BLaER1 treated with 17β-estradiol and CSF1 and Interleukin-3, amounts not matched to agents 10 nM and 100 nM (cell line): ENCODE measurements around the gene RTN4.

Experiments used
- H3K27ac ChIP-seq, 11 experiments: shearing (Covaris generic); formaldehyde crosslinking; 2 replicates each; pipeline ENCODE4 v1.8.1; 2022
- H3K27me3 ChIP-seq, 11 experiments: shearing (Covaris generic); formaldehyde crosslinking; 2 replicates each; pipeline ENCODE4 v1.8.1; 2022
- H3K36me3 ChIP-seq, 11 experiments: shearing (Covaris generic); formaldehyde crosslinking; 2 replicates each; pipeline ENCODE4 v1.8.1; 2022
- H3K4me1 ChIP-seq, 10 experiments: shearing (Covaris generic); formaldehyde crosslinking; 2 replicates each; pipeline ENCODE4 v1.8.1; 2022
- H3K4me2 ChIP-seq, 11 experiments: shearing (Covaris generic); formaldehyde crosslinking; 2 replicates each; pipeline ENCODE4 v1.8.1; 2022
- H3K4me3 ChIP-seq, 10 experiments: shearing (Covaris generic); formaldehyde crosslinking; 2 replicates each; pipeline ENCODE4 v1.8.1; 2022
- H3K9ac ChIP-seq, 11 experiments: shearing (Covaris generic); formaldehyde crosslinking; 2 replicates each; pipeline ENCODE4 v1.8.1; 2022
- H3K9me3 ChIP-seq, 11 experiments: shearing (Covaris generic); formaldehyde crosslinking; replicated peaks in 1 of 11; 2 replicates each; pipeline ENCODE4 v1.8.1; 2022
- H4K20me1 ChIP-seq, 11 experiments: shearing (Covaris generic); formaldehyde crosslinking; 2 replicates each; pipeline ENCODE4 v1.8.1; 2022
- Cebpa-rat ChIP-seq, 11 experiments: shearing (Covaris generic); IDR thresholded peaks; 2 replicates each; pipeline ENCODE4 v1.8.1; 2022

Gene RTN4

DNA sequence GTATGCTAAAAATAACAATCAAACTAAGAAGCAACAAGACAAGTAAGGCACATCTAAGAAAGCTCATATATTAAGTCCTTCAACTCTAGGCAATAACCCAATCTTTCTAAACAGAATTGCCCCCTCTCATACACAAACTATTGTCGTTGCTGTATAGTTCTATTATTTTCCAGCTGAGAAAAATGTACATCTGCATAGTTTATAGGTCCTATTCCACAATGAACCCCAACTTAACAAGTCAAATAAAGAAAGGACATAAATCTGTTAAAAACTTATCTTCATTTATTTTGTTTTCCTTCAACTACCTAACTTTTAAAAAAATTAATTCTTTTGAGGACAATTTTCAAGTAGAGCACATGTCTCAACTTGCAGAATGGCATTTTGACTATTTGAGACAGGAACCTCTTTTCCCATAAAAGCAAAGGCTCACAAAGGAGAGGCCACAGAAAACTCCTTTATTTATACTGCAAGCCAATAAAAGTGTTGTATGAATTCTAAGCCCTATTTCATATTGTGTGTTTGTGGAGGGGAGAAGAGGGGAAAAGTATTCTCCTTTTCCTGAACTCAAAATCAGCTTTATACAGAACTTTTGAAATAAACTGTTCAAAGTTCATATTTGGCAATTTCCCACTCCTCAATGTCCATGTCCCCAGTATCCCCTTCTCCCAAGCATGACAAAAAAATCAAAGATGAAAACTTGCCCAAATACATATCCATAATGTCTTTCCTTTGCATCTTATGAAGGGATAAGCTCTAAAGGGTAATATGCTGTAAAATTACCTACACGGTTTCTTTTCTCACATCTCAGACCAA lies 37.4 kb downstream of the RTN4 start:
- TF ChIP-seq Cebpa-rat (IDR thresholded peaks at IDR 0.05): no peak
- Histone ChIP-seq H3K27me3 (no peaks in the 10 kb centered on the region), H3K9ac (peak overlapping the region in 8 of 11 experiments; percentile 0 to 69 (median 26); a peak in 7 of 22 replicates), H3K9me3 (peaks cover 0 to 20% (median 15%) of the 10 kb centered on the region in 11 experiments; a peak in 15 of 22 replicates), H3K4me2 (peak overlapping the region; percentile 60 to 93 (median 80); a peak in 21 of 22 replicates), H3K4me3 (no peak overlapping the region; a peak in 1 of 20 replicates), H3K27ac (peak overlapping the region in 9 of 11 experiments; percentile 33 to 59 (median 54); a peak in 13 of 22 replicates), H3K36me3 (peaks cover 0 to 26% (median 21%) of the 10 kb centered on the region in 11 experiments; a peak in 17 of 22 replicates), H3K4me1 (peaks cover 48 to 98% (median 64%) of the 10 kb centered on the region in 10 experiments), H4K20me1 (peaks cover 58 to 100% (median 72%) of the 10 kb centered on the region in 11 experiments)

DNA sequence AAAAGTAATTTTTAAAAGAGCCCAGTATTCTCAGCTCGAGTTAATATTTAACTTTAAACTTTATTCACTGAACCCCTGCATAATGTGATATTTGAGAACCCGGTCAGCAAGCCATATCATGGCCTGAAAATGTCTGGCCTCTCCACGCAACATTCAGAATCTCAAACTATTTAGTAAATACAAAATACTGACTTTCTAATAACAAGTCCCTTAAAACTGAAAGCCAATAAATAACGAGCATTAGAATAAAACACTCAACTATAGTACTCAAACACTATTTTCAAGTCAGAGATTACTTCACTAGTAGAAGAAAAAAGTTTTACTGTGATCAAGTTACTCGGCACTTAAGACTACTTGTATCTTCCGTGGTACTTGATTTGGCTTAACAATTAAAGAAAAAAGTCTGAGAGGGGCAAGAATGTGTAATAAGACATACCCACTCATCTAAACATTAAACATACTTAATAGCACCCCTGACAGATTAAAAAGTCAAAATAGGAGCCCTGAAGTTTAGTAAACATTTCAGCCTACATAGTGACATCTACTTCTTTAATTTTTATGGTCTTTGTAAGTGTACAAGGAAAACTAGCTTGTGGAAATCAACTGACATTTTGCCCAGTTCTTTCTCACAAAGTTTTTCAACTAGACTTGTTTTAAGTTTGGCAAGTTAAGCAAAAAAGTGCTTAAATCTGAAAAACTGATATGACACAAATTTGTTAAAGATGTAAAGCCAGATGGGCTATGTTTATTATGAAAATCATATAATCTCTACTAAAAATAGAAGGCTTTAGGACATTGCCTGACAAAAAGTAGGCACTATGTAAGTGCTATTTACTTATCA lies 38.2 kb downstream of the RTN4 start:
- peaks cover 67 to 100% (median 80%) of the 10 kb centered on the region in 11 experiments for H4K20me1 ChIP-seq
- peak overlapping the region; percentile 60 to 93 (median 80); a peak in 21 of 22 replicates for H3K4me2 ChIP-seq
- peaks cover 54 to 98% (median 67%) of the 10 kb centered on the region in 10 experiments for H3K4me1 ChIP-seq
- peak overlapping the region in 2 of 10 experiments; percentile 8 to 44; a peak in 1 of 20 replicates for H3K4me3 ChIP-seq
- H3K9ac ChIP-seq: peak overlapping the region in 10 of 11 experiments; percentile 0 to 69 (median 26); a peak in 11 of 22 replicates
- no peaks in the 10 kb centered on the region for H3K27me3 ChIP-seq
- peaks cover 0 to 18% (median 15%) of the 10 kb centered on the region in 11 experiments; a peak in 17 of 22 replicates for H3K36me3 ChIP-seq
- peaks cover 0 to 15% (median 10%) of the 10 kb centered on the region in 11 experiments; a peak in 15 of 22 replicates for H3K9me3 ChIP-seq
- H3K27ac ChIP-seq: peak overlapping the region in 10 of 11 experiments; percentile 33 to 59 (median 54); a peak in 17 of 22 replicates
- no peak for TF ChIP-seq Cebpa-rat (IDR thresholded peaks at IDR 0.05)

DNA sequence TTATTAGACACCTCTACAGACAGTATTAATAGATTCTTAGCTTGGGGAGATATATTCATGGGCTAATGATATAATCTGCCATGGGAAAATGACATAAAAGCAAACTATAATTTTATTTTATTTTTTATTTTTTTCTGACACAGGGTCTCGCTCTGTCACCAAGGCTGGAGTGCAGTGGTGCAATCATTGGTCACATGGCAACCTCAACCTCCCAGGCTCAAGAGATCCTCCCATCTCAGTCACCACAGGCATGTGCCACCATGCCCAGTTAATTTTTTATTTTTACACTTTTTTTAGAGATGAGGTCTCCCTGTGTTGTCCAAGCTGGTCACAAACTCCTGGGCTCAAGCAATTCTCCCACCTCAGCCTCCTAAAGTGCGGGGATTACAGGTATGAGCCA lies 39.3 kb downstream of the RTN4 start:
- Histone ChIP-seq H3K36me3 (peaks cover 0 to 10% (median 6%) of the 10 kb centered on the region in 11 experiments; a peak in 10 of 22 replicates), H3K27me3 (no peaks in the 10 kb centered on the region), H3K4me2 (peak overlapping the region; percentile 65 to 93 (median 82)), H3K4me1 (peaks cover 59 to 99% (median 70%) of the 10 kb centered on the region in 10 experiments), H3K4me3 (peak overlapping the region in 2 of 10 experiments; percentile 5 to 44; a peak in 1 of 20 replicates), H3K9me3 (peaks cover 0 to 7% (median 3%) of the 10 kb centered on the region in 11 experiments; a peak in 6 of 22 replicates), H3K27ac (peak overlapping the region in 9 of 11 experiments; percentile 41 to 60 (median 54); a peak in 18 of 22 replicates), H3K9ac (peak overlapping the region in 9 of 11 experiments; percentile 3 to 69 (median 40); a peak in 10 of 22 replicates), H4K20me1 (peaks cover 78 to 100% (median 92%) of the 10 kb centered on the region in 11 experiments)
- peak in 1 of 11 experiments; percentile 27; a peak in 2 of 22 replicates for TF ChIP-seq Cebpa-rat (IDR thresholded peaks at IDR 0.05)

DNA sequence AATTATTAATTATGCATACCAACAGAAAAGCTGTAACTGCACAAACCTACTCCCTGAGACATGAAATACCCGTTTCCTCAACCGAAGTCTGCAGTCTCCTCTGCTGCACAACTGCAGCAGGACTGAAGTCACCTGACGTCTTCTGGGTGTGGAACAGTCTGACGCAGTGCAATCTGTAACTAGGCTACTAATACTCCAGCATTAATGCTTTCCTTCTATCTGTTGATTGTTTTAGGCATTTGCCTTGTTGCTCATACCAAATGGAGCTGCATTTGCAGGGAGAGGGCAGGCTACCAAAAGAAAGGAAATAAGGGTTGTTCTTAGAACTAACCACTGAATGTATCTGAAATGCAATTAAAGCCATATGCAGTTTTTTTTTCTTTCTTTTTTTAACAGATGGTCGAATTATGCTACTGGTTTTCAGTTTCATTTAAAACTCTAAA lies 40.1 kb downstream of the RTN4 start:
- Histone ChIP-seq H3K9ac (peak overlapping the region in 10 of 11 experiments; percentile 0 to 59 (median 30); a peak in 12 of 22 replicates), H3K4me1 (peaks cover 59 to 100% (median 70%) of the 10 kb centered on the region in 10 experiments), H3K27me3 (no peaks in the 10 kb centered on the region), H3K4me3 (peak overlapping the region in 7 of 10 experiments; percentile 19 to 44 (median 20); a peak in 12 of 20 replicates), H3K27ac (peak overlapping the region in 9 of 11 experiments; percentile 36 to 60 (median 54); a peak in 15 of 22 replicates), H3K4me2 (peak overlapping the region; percentile 65 to 93 (median 80)), H3K9me3 (no peaks in the 10 kb centered on the region; a peak in 1 of 22 replicates), H4K20me1 (peaks cover 85 to 100% (median 99%) of the 10 kb centered on the region in 11 experiments), H3K36me3 (peaks cover 0 to 10% (median 0%) of the 10 kb centered on the region in 11 experiments; a peak in 3 of 22 replicates)
- TF ChIP-seq Cebpa-rat (IDR thresholded peaks at IDR 0.05): no peak

DNA sequence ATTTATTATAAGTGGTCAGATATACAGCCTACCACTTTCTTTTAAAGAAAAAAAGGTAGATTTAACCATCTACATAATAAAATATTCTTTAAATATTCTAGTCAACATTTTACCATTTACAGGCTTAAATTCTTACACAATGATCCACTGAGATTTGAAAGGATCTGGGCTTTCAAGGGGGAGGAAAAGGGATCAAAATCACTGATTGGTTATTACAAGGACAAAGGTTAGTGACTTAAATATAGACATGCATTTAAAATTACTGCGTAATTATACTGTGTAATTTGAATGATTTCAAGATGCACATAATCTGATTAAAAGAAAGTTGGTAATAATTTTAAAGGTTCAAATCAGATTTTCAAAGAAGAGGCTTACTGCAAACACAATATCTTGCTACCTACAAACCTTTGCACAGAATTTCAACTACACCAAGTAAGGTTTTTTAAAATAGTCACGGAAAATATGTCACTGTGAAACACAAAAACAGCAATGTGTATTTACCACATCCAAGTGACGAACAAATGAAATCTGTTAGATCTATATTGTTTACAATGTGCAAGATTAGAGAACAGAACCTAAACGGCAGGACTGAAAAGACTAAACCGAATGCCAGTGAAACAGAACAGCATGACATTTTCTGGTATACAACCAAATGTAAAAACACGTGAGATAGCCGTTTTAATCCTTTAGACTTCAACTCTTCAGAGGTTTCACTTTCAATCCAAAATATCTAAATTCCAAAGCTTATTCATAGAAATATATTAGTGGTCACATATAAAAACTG lies 40.8 kb downstream of the RTN4 start:
- Histone ChIP-seq H3K4me3 (peak overlapping the region in 7 of 10 experiments; percentile 19 to 44 (median 20); a peak in 9 of 20 replicates), H3K9me3 (no peaks in the 10 kb centered on the region), H3K27ac (peak overlapping the region in 9 of 11 experiments; percentile 5 to 58 (median 44); a peak in 12 of 22 replicates), H3K36me3 (peaks cover 0 to 14% (median 5%) of the 10 kb centered on the region in 11 experiments; a peak in 5 of 22 replicates), H3K4me2 (peak overlapping the region; percentile 65 to 93 (median 80)), H3K4me1 (peaks cover 55 to 100% (median 74%) of the 10 kb centered on the region in 10 experiments), H3K27me3 (no peaks in the 10 kb centered on the region), H3K9ac (peak overlapping the region in 10 of 11 experiments; percentile 0 to 59 (median 30); a peak in 12 of 22 replicates), H4K20me1 (peaks cover 89 to 100% (median 100%) of the 10 kb centered on the region in 11 experiments)
- TF ChIP-seq Cebpa-rat (IDR thresholded peaks at IDR 0.05): no peak

DNA sequence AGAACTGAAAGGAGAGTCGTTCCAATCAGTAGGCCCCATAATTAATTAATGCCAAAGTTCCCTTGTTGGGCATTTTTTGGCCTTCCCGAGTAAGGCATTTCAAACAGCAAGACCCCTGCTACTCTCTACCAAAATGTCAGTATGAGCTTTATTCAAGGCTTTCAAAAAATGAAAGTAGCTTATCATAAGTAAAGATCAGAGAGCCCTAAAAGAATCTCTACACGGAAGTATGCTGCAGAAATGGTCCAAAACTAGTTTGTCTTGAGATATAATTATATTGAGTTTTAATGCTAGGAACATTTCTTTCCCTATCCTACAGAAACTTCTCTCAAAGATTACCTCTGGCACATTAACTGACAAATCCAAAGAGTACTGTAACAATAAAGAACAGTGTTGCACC lies 43.9 kb downstream of the RTN4 start:
- Histone ChIP-seq H3K9me3 (no peaks in the 10 kb centered on the region), H3K4me3 (no peak overlapping the region), H3K36me3 (peaks cover 0 to 19% (median 7%) of the 10 kb centered on the region in 11 experiments; a peak in 8 of 22 replicates), H3K9ac (peak overlapping the region in 1 of 11 experiments; percentile 32; a peak in 1 of 22 replicates), H3K27me3 (no peaks in the 10 kb centered on the region), H3K4me1 (peaks cover 33 to 98% (median 56%) of the 10 kb centered on the region in 10 experiments), H3K27ac (no peak overlapping the region), H3K4me2 (peak overlapping the region in 5 of 11 experiments; percentile 24 to 88 (median 39); a peak in 5 of 22 replicates), H4K20me1 (peaks cover 96 to 100% (median 100%) of the 10 kb centered on the region in 11 experiments)
- TF ChIP-seq Cebpa-rat (IDR thresholded peaks at IDR 0.05): no peak
